SHP77 (cell line): ENCODE data around the gene FBN1.

ENCODE experiments used
- DNase-seq, 2 experiments: peaks; one replicate each; lab custom pipeline; 2025; lab: John Stamatoyannopoulos, UW

Gene FBN1

GRCh38 chr15:48580736-48581135 is 64.8 kb downstream of the FBN1 start:
- no peak for DNase-seq

GRCh38 chr15:48579945-48580671 is 65.4 kb downstream of the FBN1 start:
- DNase-seq = no peak

GRCh38 chr15:48578965-48579364 is 66.5 kb downstream of the FBN1 start:
- DNase-seq = no peak

- no peak for DNase-seq
Measured at GRCh38 chr15:48577469-48577868, 68.0 kb downstream of the FBN1 start.

GRCh38 chr15:48574187-48574586 is 71.3 kb downstream of the FBN1 start:
- DNase-seq = no peak

GRCh38 chr15:48573780-48574179 is 71.7 kb downstream of the FBN1 start:
- no peak for DNase-seq

GRCh38 chr15:48572823-48573222 is 72.7 kb downstream of the FBN1 start:
- no peak for DNase-seq

GRCh38 chr15:48571510-48571909 is 74.0 kb downstream of the FBN1 start:
- no peak for DNase-seq

GRCh38 chr15:48570822-48571221 is 74.7 kb downstream of the FBN1 start:
- DNase-seq = no peak

GRCh38 chr15:48569591-48570302 is 75.8 kb downstream of the FBN1 start:
- DNase-seq = no peak

- no peak for DNase-seq
Measured at GRCh38 chr15:48566668-48567067, 78.8 kb downstream of the FBN1 start.

GRCh38 chr15:48565560-48566482 is 79.7 kb downstream of the FBN1 start:
- DNase-seq = no peak

GRCh38 chr15:48564690-48565089 is 80.8 kb downstream of the FBN1 start:
- no peak for DNase-seq

GRCh38 chr15:48563934-48564333 is 81.6 kb downstream of the FBN1 start:
- DNase-seq = no peak

- DNase-seq = no peak
Measured at GRCh38 chr15:48560321-48561051, 85.0 kb downstream of the FBN1 start.

GRCh38 chr15:48559285-48559684 is 86.2 kb downstream of the FBN1 start:
- no peak for DNase-seq

- no peak for DNase-seq
Measured at GRCh38 chr15:48558226-48558625, 87.3 kb downstream of the FBN1 start.

- no peak for DNase-seq
Measured at GRCh38 chr15:48557335-48557734, 88.2 kb downstream of the FBN1 start.

- DNase-seq = no peak
Measured at GRCh38 chr15:48556159-48556897, 89.2 kb downstream of the FBN1 start.

- no peak for DNase-seq
Measured at GRCh38 chr15:48555241-48555881, 90.1 kb downstream of the FBN1 start.

GRCh38 chr15:48554112-48554511 is 91.4 kb downstream of the FBN1 start:
- DNase-seq = no peak
